ENCODE results near the gene CAB39. TPM values are rescaled to one million over a fixed set of nuclear protein-coding genes. Genes with fewer than 3 reads are reported as not detected.

Gene CAB39
- total and polyA plus RNA-seq, 2 of the 8 experiments (the other 6 are each of a cell fraction or from before 2014, with no cell fraction given) = 16.4 to 50.5 TPM

- TF ChIP-seq HDAC2 (IDR thresholded peaks at IDR 0.05; ENCODE audit: borderline replicate concordance in 1 of 2, low read depth in 2 of 2, low read length in 2 of 2) = no peak
- TF ChIP-seq POLR2A (IDR thresholded peaks at IDR 0.05; ENCODE audit: control extremely low read depth in 1 of 2, low read depth in 2 of 2, low read length in 2 of 2) = no peak
- TF ChIP-seq SIRT6 (IDR thresholded peaks at IDR 0.05; ENCODE audit: low read length) = no peak
Measured at GRCh38 chr2:230696670-230697069, 16.0 kb upstream of the CAB39 start (continued).

Data from H1 (cell line).